Esophagus squamous epithelium (tissue), 5 donors: Measurements from ENCODE around the gene OGN. TPM values are rescaled to one million over a fixed set of nuclear protein-coding genes. Genes with fewer than 3 reads are reported as not detected.

Experiments
- DNase-seq: peaks from one replicate; lab custom pipeline; 2025; lab: John Stamatoyannopoulos, UW
- H3K27ac ChIP-seq, 4 donors: fragments of 200-600 bp; sonication (generic); one replicate each; pipeline ENCODE4 v1.5.1; 2016 to 2019; ENCODE audit warnings: mild to moderate bottlenecking in 1 of 4
- H3K27me3 ChIP-seq, 4 donors: fragments of 200-600 bp; sonication (generic); 1 replicate in 3 of 4; 2 replicates in 1 of 4; pipeline versions ENCODE4 v1.5.1 to v1.6.0; 2017 to 2021; ENCODE audit warnings: antibody characterized with exemption in 1 of 4
- H3K36me3 ChIP-seq, 3 donors: fragments of 200-600 bp; sonication (generic); one replicate each; pipeline ENCODE4 v1.5.1; 2016 to 2019
- H3K4me1 ChIP-seq, 3 donors: fragments of 200-600 bp; sonication (generic); one replicate each; pipeline ENCODE4 v1.5.1; 2017 to 2019
- H3K4me3 ChIP-seq, 4 donors: fragments of 200-600 bp; sonication (generic); 1 replicate in 3 of 4; 2 replicates in 1 of 4; pipeline ENCODE4 v1.5.1; 2016 to 2019; ENCODE audit warnings: mild to moderate bottlenecking in 2 of 4, moderate library complexity in 1 of 4
- H3K9me3 ChIP-seq, 3 donors: fragments of 200-600 bp; sonication (generic); one replicate each; pipeline ENCODE4 v1.5.1; 2016 to 2019
- CTCF ChIP-seq, 6 experiments: fragments of 450-650 bp in 4 of 6; fragments of 200-600 bp in 2 of 6; sonication (generic) in 2 of 6; IDR thresholded peaks; one replicate each; pipeline ENCODE4 v1.5.1; 2016 to 2019; ENCODE audit warnings: antibody characterized with exemption in 6 of 6, mild to moderate bottlenecking in 4 of 6, moderate library complexity in 4 of 6
- POLR2A ChIP-seq, 4 donors: fragments of 450-650 bp; IDR thresholded peaks; one replicate each; pipeline ENCODE4 v1.6.1; 2017; ENCODE audit warnings: antibody characterized with exemption in 4 of 4, mild to moderate bottlenecking in 4 of 4, moderate library complexity in 3 of 4
- WGBS, 2 donors: methylation state at CpG; one replicate each; pipeline ENCODE4 v1.1.5; 2018; 5-methylcytosine and 5-hydroxymethylcytosine counted together
- intact Hi-C: fragments of 100-400 bp; cut with DNase I; formaldehyde crosslinking; loops from one replicate; pipeline ENCODE4 v1.15.0; 2022
- total RNA-seq, 4 donors: library from RNA; depleted of rRNA; stranded (reverse); fragments of >200 nt; gene quantifications; one replicate each; pipeline ENCODE4 v1.1.0, GENCODE V29; 2016
- donor health status: DM: yes; HTN: yes; CAD: no.

Gene OGN
- total RNA-seq, 4 donors from 2014 or later, result 0.76 to 23.3 (median 3.1) TPM

GRCh38 chr9:92385001-92385400, 19.4 kb downstream of the OGN start:
- TF ChIP-seq POLR2A (IDR thresholded peaks at IDR 0.05), result no peak
- TF ChIP-seq CTCF (IDR thresholded peaks at IDR 0.05), result no peak
- Histone ChIP-seq H3K4me1 (peaks cover 0 to 21% (median 5%) of the 10 kb centered on the region in 3 donors), H3K27ac (no peak overlapping the region), H3K9me3 (no peaks in the 10 kb centered on the region), H3K27me3 (no peaks in the 10 kb centered on the region), H3K36me3 (no peaks in the 10 kb centered on the region), H3K4me3 (no peak overlapping the region)
- intact Hi-C loops, result no loop called here
- WGBS, 2 donors, result 63 to 69% methylated on average over 3 of the region's 3 CpGs
- no peak for DNase-seq

GRCh38 chr9:92384375-92384774, 20.0 kb downstream of the OGN start:
- DNase-seq, result no peak
- Histone ChIP-seq H3K9me3 (no peaks in the 10 kb centered on the region), H3K27ac (no peak overlapping the region), H3K4me1 (peaks cover 0 to 21% (median 5%) of the 10 kb centered on the region in 3 donors), H3K4me3 (no peak overlapping the region), H3K27me3 (no peaks in the 10 kb centered on the region), H3K36me3 (no peaks in the 10 kb centered on the region)
- intact Hi-C loops, result no loop called here
- 65 to 75% methylated on average over 1 of the region's 1 CpG for WGBS, 2 donors
- TF ChIP-seq CTCF (IDR thresholded peaks at IDR 0.05), result no peak
- TF ChIP-seq POLR2A (IDR thresholded peaks at IDR 0.05), result no peak

DNA sequence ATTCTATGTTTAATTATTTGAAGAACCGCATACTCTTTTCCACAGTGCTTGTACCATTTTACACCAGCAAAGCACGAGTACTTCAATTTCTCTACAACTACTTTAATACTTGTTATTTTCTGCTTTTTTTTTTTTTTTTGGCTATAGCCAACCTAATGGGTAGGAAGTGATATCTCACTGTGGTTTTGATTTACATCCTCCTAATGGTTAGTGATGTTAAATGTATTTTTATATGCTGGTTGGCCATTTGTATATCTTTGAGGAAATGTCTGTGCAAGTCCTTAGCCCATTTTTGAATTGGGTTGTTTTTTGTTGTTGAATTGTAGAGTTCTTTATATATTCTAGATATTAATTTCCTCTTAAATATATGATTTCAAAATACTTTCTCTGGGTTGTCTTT, 22.6 kb downstream of the OGN start:
- H3K4me3 ChIP-seq, result no peak overlapping the region
- no peaks in the 10 kb centered on the region for H3K9me3 ChIP-seq
- H3K27me3 ChIP-seq, result no peaks in the 10 kb centered on the region
- H3K4me1 ChIP-seq, result peaks cover 0 to 21% (median 5%) of the 10 kb centered on the region in 3 donors
- H3K27ac ChIP-seq, result no peak overlapping the region
- 89 to 95% methylated on average over 2 of the region's 2 CpGs for WGBS, 2 donors
- no peak for DNase-seq
- H3K36me3 ChIP-seq, result no peaks in the 10 kb centered on the region
- intact Hi-C loops, result no loop called here
- TF ChIP-seq POLR2A (IDR thresholded peaks at IDR 0.05) (no peak), CTCF (IDR thresholded peaks at IDR 0.05) (no peak)

DNA sequence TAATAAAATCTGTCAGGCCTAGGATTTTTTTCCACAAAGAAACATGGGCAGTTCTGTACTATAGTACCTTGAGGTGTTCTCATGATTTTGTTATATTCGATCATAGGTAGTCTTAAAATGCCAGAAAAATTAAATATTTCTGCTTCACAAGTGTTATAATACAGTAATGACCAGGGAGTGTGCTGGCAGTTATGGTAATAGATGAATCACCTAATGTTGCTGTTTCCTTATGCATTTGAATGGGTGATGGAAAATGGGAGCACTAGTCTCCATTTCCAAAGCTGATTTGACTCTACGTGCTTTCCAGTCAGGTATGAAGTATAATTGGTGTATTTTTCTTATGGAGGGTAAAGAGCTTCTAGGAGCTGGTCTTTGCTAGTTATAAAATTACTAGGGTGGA, 23.8 kb downstream of the OGN start:
- Histone ChIP-seq H3K4me1 (peaks cover 0 to 13% (median 5%) of the 10 kb centered on the region in 3 donors), H3K36me3 (no peaks in the 10 kb centered on the region), H3K27me3 (no peaks in the 10 kb centered on the region), H3K4me3 (no peak overlapping the region), H3K9me3 (no peaks in the 10 kb centered on the region), H3K27ac (no peak overlapping the region)
- 96 to 100% methylated on average over 2 of the region's 2 CpGs for WGBS, 2 donors
- no peak for DNase-seq
- TF ChIP-seq POLR2A (IDR thresholded peaks at IDR 0.05) (no peak), CTCF (IDR thresholded peaks at IDR 0.05) (no peak)
- intact Hi-C loops, result no loop called here

- Histone ChIP-seq H3K27ac (no peak overlapping the region), H3K27me3 (no peaks in the 10 kb centered on the region), H3K4me1 (no peaks in the 10 kb centered on the region), H3K9me3 (peaks cover 0 to 4% (median 0%) of the 10 kb centered on the region in 3 donors), H3K36me3 (no peaks in the 10 kb centered on the region), H3K4me3 (no peak overlapping the region)
- 72 to 78% methylated on average over 7 of the region's 7 CpGs for WGBS, 2 donors
- no peak for TF ChIP-seq POLR2A (IDR thresholded peaks at IDR 0.05)
- TF ChIP-seq CTCF (IDR thresholded peaks at IDR 0.05), result no peak
- intact Hi-C loops, result no loop called here
- DNase-seq, result no peak
These were observed 25.4 kb downstream of the OGN start for GRCh38 chr9:92378865-92379560.
